Prostate gland (tissue), 2 donors: ENCODE results near the gene CAMSAP1.

Experiments
- CTCF ChIP-seq, 4 experiments: fragments of 200-600 bp in 2 of 4; fragments of 450-650 bp in 2 of 4; sonication (generic) in 2 of 4; IDR thresholded peaks; 1 replicate in 3 of 4; 2 replicates in 1 of 4; pipeline ENCODE4 v1.5.1; 2016 to 2019; ENCODE audit warnings: antibody characterized with exemption in 4 of 4, mild to moderate bottlenecking in 2 of 4, moderate library complexity in 2 of 4
- POLR2A ChIP-seq: fragments of 450-650 bp; IDR thresholded peaks from one replicate; pipeline ENCODE4 v1.6.1; 2016; ENCODE audit warnings: antibody characterized with exemption, mild to moderate bottlenecking
- POLR2AphosphoS5 ChIP-seq: sonication (generic); formaldehyde crosslinking; IDR thresholded peaks from one replicate; pipeline ENCODE4 v1.6.1; 2017; ENCODE audit warnings: antibody characterized with exemption

GRCh38 chr9:135772056-135772646 is 135.2 kb downstream of the CAMSAP1 start:
- no peak for TF ChIP-seq POLR2A
- TF ChIP-seq POLR2AphosphoS5 = no peak
- no peak for TF ChIP-seq CTCF (IDR thresholded peaks at IDR 0.05)
